AG09319 (cell line): ENCODE data around the gene NFIB.

Experiments
- DNase-seq: peaks from one replicate; pipeline ENCODE4 v3.0.0-alpha.2; 2010; ENCODE audit warnings: low read depth; ENCODE audit errors: extremely low read depth
- CTCF ChIP-seq: IDR thresholded peaks from 2 replicates; pipeline ENCODE4 v1.5.1; 2011; ENCODE audit warnings: low read depth, mild to moderate bottlenecking, inconsistent platforms, low read length, moderate library complexity

The NFIB gene

DNA sequence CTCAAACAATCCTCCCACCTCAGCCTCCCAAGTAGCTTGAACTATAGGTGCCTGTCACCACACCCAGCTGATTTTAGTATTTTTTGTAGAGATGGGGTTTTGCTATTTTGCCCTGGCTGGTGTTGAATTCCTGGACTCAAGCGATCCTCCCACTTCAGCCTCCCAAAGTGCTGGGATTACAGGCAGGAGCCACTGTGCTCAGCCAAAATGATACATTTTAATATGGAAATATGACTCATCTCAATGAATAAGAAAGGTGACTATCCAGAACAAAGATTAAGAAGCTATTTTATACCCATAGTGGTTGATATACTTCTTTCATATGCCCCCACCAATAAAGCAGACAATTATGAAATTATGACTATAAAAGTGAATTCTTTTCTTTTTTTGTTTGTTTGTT is 166.2 kb downstream of the NFIB start:
- no peak for TF ChIP-seq CTCF
- DNase-seq: no peak

DNA sequence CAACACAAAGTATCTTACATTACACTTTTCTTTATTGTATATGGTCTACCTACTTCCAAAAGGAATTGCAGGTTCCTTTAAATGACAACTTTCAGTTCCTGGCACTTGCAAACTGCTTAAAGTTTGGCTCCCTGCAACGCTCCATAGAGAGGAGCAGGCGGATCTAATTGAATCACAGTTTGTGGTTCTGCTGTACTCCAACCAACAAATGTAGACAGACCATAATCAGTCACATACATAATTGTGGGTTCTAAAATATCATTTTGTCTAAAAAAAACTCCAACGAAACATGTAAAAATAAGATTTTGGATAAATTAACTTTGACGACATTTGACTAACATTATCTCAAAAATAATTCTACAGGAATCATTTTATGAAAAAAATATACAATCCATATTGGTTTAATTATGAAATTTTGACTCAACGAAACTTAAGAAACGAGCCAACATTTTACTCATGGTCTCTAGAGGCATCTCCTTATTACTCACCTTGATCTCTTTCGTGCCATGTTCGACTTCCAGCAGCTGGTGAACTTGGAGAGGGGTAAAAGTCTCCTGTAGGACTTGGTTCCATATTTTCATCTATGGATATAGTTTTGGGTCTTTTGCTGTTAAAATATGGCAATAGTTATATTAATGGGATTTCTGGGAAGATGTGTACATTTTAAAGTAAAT is 167.6 kb downstream of the NFIB start:
- no peak for TF ChIP-seq CTCF
- DNase-seq: peak; percentile 38

- TF ChIP-seq CTCF: no peak
- no peak for DNase-seq
Measured at GRCh38 chr9:14144215-14144614, 169.7 kb downstream of the NFIB start.

- DNase-seq: no peak
- TF ChIP-seq CTCF: no peak
Measured at GRCh38 chr9:14141699-14142098, 172.2 kb downstream of the NFIB start.

GRCh38 chr9:14140096-14140697 is 173.7 kb downstream of the NFIB start:
- TF ChIP-seq CTCF: no peak
- no peak for DNase-seq

DNA sequence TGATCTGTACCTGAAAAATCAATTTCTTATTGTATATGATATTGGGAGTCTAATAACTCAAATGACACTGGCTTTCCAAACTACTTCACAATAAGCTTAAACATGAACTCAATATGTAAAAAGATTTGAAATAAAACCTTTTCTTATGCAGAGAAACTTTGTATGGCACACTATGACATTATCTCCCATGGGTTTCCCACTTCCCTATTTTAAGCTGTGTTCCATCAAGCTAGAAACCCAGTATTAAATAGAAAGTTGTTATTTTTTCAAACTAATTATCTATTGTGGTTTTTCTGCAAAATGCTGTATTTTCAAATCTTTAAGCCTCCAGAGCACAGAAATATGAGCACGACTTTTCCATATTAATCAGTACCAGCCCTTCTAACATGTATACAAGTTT is 174.7 kb downstream of the NFIB start:
- no peak for DNase-seq
- TF ChIP-seq CTCF: no peak

DNA sequence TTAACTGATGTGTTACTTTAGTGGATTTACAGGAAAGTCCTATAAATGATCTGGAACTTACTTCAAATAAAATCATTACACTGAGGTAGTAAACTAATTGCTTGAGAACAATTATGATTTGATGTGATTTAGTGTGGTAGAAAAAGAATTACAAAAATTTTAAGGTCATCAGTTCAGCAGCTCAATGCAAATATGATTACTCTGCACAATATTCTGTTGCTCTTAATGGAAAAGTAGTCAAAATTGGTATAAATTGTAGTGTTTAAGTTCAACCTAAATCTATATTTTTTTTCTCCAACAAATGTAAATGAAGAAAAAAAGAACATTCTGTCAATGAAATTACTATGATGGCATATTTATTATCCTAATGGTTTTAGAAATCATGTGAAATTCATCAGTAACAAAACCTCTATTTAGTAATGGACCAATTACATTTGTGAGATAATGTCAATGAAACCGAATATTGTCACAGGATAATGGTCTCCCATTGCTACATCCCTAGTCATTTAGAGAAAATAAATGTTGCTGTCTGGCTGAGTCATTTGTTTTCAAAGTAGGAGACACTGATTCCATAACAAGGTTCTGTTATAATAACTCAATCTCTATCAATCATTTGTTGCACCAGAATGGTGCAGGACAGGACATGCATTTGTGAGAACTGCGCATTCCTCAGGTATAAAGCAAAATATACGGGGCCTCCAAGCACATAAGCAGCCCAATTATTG is 177.1 kb downstream of the NFIB start:
- no peak for TF ChIP-seq CTCF
- DNase-seq: no peak
